KMS-11 (cell line): Measurements from ENCODE around the gene WDR17.

Experiments used
- H2AFZ ChIP-seq: fragments of 200-600 bp; sonication (generic); 2 replicates; pipeline ENCODE4 v1.6.1; 2016; ENCODE audit warnings: antibody characterized with exemption, mixed run types, low read depth
- H3K27ac ChIP-seq: fragments of 200-600 bp; sonication (generic); 2 replicates; pipeline ENCODE4 v1.6.1; 2016; ENCODE audit warnings: mild to moderate bottlenecking, mixed run types
- H3K27me3 ChIP-seq: fragments of 200-600 bp; sonication (generic); 2 replicates; pipeline ENCODE4 v1.6.1; 2017; ENCODE audit warnings: mild to moderate bottlenecking, low read depth, mixed run types, moderate library complexity; ENCODE audit not compliant: insufficient read depth
- H3K36me3 ChIP-seq: fragments of 200-600 bp; sonication (generic); 2 replicates; pipeline ENCODE4 v1.6.1; 2017; ENCODE audit warnings: mild to moderate bottlenecking, mixed run types; ENCODE audit not compliant: insufficient read depth
- H3K4me1 ChIP-seq: fragments of 200-600 bp; sonication (generic); 2 replicates; pipeline ENCODE4 v1.6.1; 2016; ENCODE audit warnings: mild to moderate bottlenecking, low read depth, mixed run types; ENCODE audit not compliant: poor library complexity, severe bottlenecking
- H3K4me2 ChIP-seq: fragments of 200-600 bp; sonication (generic); 2 replicates; pipeline ENCODE4 v1.7.0; 2016; ENCODE audit warnings: mild to moderate bottlenecking, mixed run types
- H3K4me3 ChIP-seq: fragments of 200-600 bp; sonication (generic); IDR thresholded peaks from 2 replicates; pipeline ENCODE4 v1.6.1; 2017; ENCODE audit warnings: low read depth, low read length, mixed read lengths; ENCODE audit not compliant: insufficient read depth
- H3K79me2 ChIP-seq: fragments of 200-600 bp; sonication (generic); 2 replicates; pipeline ENCODE4 v1.6.1; 2016; ENCODE audit warnings: low read depth, mixed run types; ENCODE audit not compliant: insufficient read depth
- H3K9ac ChIP-seq: fragments of 200-600 bp; sonication (generic); 2 replicates; pipeline ENCODE4 v1.6.1; 2016; ENCODE audit warnings: mild to moderate bottlenecking, mixed run types
- H4K20me1 ChIP-seq: fragments of 200-600 bp; sonication (generic); 2 replicates; pipeline ENCODE4 v1.6.1; 2016; ENCODE audit warnings: mild to moderate bottlenecking, mixed run types; ENCODE audit not compliant: insufficient read depth
- TF ChIP-seq, protein P1 (sequence below): fragments of 200-600 bp; sonication (generic); conservative IDR thresholded peaks from 2 replicates; pipeline ENCODE4 v1.6.1; 2017; ENCODE audit warnings: low read depth, mild to moderate bottlenecking, antibody characterized with exemption, low read length, moderate library complexity, mixed read lengths

Gene WDR17

GRCh38 chr4:176185051-176185450, 119.4 kb downstream of the WDR17 start:
- no peak overlapping the region for H3K27ac ChIP-seq
- no peaks in the 10 kb centered on the region for H3K4me1 ChIP-seq
- no peaks in the 10 kb centered on the region for H3K27me3 ChIP-seq
- no peaks in the 10 kb centered on the region for H4K20me1 ChIP-seq
- H3K4me2 ChIP-seq = no peak overlapping the region
- no peak overlapping the region for H3K4me3 ChIP-seq
- no peak overlapping the region for H3K9ac ChIP-seq
- H2AFZ ChIP-seq = no peak overlapping the region
- TF ChIP-seq, protein P1, sequence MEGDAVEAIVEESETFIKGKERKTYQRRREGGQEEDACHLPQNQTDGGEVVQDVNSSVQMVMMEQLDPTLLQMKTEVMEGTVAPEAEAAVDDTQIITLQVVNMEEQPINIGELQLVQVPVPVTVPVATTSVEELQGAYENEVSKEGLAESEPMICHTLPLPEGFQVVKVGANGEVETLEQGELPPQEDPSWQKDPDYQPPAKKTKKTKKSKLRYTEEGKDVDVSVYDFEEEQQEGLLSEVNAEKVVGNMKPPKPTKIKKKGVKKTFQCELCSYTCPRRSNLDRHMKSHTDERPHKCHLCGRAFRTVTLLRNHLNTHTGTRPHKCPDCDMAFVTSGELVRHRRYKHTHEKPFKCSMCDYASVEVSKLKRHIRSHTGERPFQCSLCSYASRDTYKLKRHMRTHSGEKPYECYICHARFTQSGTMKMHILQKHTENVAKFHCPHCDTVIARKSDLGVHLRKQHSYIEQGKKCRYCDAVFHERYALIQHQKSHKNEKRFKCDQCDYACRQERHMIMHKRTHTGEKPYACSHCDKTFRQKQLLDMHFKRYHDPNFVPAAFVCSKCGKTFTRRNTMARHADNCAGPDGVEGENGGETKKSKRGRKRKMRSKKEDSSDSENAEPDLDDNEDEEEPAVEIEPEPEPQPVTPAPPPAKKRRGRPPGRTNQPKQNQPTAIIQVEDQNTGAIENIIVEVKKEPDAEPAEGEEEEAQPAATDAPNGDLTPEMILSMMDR = no peak
- no peaks in the 10 kb centered on the region for H3K79me2 ChIP-seq
- no peaks in the 10 kb centered on the region for H3K36me3 ChIP-seq

DNA sequence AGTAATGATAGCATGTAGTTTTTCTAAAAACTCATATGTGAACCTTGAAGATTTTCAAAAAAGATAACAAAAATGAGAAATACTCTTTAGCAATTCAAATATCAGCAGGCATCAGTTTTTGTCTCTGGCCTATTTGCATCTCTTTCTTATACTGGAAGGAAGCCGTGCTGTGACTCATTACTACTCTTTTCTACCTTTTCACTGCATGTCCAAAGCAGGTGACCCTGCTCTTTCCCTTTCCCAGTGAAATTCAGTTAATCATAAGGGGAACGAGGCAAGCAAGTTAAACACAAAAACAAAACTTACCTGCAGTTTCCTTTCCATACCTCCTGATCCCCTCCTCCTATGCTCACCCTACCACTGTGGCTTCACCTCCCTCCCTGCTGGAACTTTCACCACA, 120.4 kb downstream of the WDR17 start:
- Histone ChIP-seq H3K4me1 (no peaks in the 10 kb centered on the region), H3K4me2 (no peak overlapping the region), H3K4me3 (no peak overlapping the region), H4K20me1 (no peaks in the 10 kb centered on the region), H3K27me3 (no peaks in the 10 kb centered on the region), H3K9ac (no peak overlapping the region), H3K27ac (no peak overlapping the region), H2AFZ (no peak overlapping the region), H3K79me2 (no peaks in the 10 kb centered on the region), H3K36me3 (no peaks in the 10 kb centered on the region)
- TF ChIP-seq, protein P1 = no peak

- H4K20me1 ChIP-seq = no peaks in the 10 kb centered on the region
- H3K27me3 ChIP-seq = no peaks in the 10 kb centered on the region
- no peak overlapping the region for H3K4me3 ChIP-seq
- no peaks in the 10 kb centered on the region for H3K79me2 ChIP-seq
- H3K4me1 ChIP-seq = no peaks in the 10 kb centered on the region
- no peak overlapping the region for H3K4me2 ChIP-seq
- no peak overlapping the region for H2AFZ ChIP-seq
- no peak overlapping the region for H3K27ac ChIP-seq
- TF ChIP-seq, protein P1 = no peak
- H3K36me3 ChIP-seq = no peaks in the 10 kb centered on the region
- H3K9ac ChIP-seq = no peak overlapping the region
Observed at GRCh38 chr4:176186671-176187395, 121.2 kb downstream of the WDR17 start.

GRCh38 chr4:176187624-176188023, 122.0 kb downstream of the WDR17 start:
- H3K9ac ChIP-seq = no peak overlapping the region
- H3K27me3 ChIP-seq = no peaks in the 10 kb centered on the region
- no peak overlapping the region for H3K27ac ChIP-seq
- no peaks in the 10 kb centered on the region for H3K36me3 ChIP-seq
- no peaks in the 10 kb centered on the region for H4K20me1 ChIP-seq
- no peak overlapping the region for H3K4me3 ChIP-seq
- TF ChIP-seq, protein P1 = no peak
- H3K4me1 ChIP-seq = no peaks in the 10 kb centered on the region
- no peaks in the 10 kb centered on the region for H3K79me2 ChIP-seq
- H2AFZ ChIP-seq = no peak overlapping the region
- no peak overlapping the region for H3K4me2 ChIP-seq
